Osteoblast (primary cell): Measurements from ENCODE around the gene FOXM1. TPM values are rescaled to one million over a fixed set of nuclear protein-coding genes. Genes with fewer than 3 reads are reported as not detected.
A peak's percentile ranks its signal among the peaks of the same experiment; 100 is the strongest.

ENCODE experiments used
- DNase-seq: peaks from one replicate; pipeline ENCODE4 v3.0.0; 2011; ENCODE audit warnings: low spot score, mixed read lengths; ENCODE audit not compliant: insufficient read length; ENCODE audit errors: missing footprints
- H2AFZ ChIP-seq: 2 replicates; pipeline ENCODE4 v1.6.0; 2011; ENCODE audit warnings: mild to moderate bottlenecking, low read length
- H3K27ac ChIP-seq: 2 replicates; pipeline ENCODE4 v1.5.1; 2011; ENCODE audit warnings: mild to moderate bottlenecking, low read depth, low read length, moderate library complexity
- H3K27me3 ChIP-seq: 2 replicates; pipeline ENCODE4 v1.6.0; 2012; ENCODE audit warnings: mild to moderate bottlenecking, control low read depth, inconsistent platforms, low read length, moderate library complexity; ENCODE audit not compliant: insufficient read depth
- H3K36me3 ChIP-seq: 2 replicates; pipeline ENCODE4 v1.5.1; 2011; ENCODE audit warnings: mild to moderate bottlenecking, low read length, control low read depth, moderate library complexity; ENCODE audit not compliant: insufficient read depth
- H3K4me1 ChIP-seq: 2 replicates; pipeline ENCODE4 v1.5.1; 2011; ENCODE audit warnings: mild to moderate bottlenecking, low read length, control low read depth, moderate library complexity; ENCODE audit not compliant: insufficient read depth
- H3K4me2 ChIP-seq: 2 replicates; pipeline ENCODE4 v1.6.0; 2011; ENCODE audit warnings: mild to moderate bottlenecking, low read length; ENCODE audit not compliant: insufficient read depth
- H3K4me3 ChIP-seq: fragments of 200-600 bp; sonication (generic); 3 replicates; pipeline ENCODE4 v1.5.1; 2012; ENCODE audit warnings: mild to moderate bottlenecking, low read length, inconsistent platforms; ENCODE audit not compliant: insufficient read depth
- H3K79me2 ChIP-seq: 2 replicates; pipeline ENCODE4 v1.6.0; 2012; ENCODE audit warnings: mild to moderate bottlenecking, low read length, control low read depth, inconsistent platforms; ENCODE audit not compliant: insufficient read depth
- H3K9me3 ChIP-seq: 2 replicates; pipeline ENCODE4 v1.5.1; 2011; ENCODE audit warnings: low read depth, low read length, control low read depth
- H4K20me1 ChIP-seq: 2 replicates; pipeline ENCODE4 v1.6.0; 2012; ENCODE audit warnings: mild to moderate bottlenecking, low read length, control low read depth; ENCODE audit not compliant: insufficient read depth
- total RNA-seq: library from RNA; depleted of rRNA; stranded (reverse); fragments of >200 nt; gene quantifications from 2 replicates; pipeline ENCODE4 v1.2.3, GENCODE V29; 2012
- TF ChIP-seq, protein P1 (sequence below): IDR thresholded peaks from 2 replicates; pipeline ENCODE4 v1.5.1; 2011; ENCODE audit warnings: mild to moderate bottlenecking, low read depth, low read length, moderate library complexity; ENCODE audit errors: extremely low read depth

Gene FOXM1
- total RNA-seq, 1 donor: 3.3 TPM

DNA sequence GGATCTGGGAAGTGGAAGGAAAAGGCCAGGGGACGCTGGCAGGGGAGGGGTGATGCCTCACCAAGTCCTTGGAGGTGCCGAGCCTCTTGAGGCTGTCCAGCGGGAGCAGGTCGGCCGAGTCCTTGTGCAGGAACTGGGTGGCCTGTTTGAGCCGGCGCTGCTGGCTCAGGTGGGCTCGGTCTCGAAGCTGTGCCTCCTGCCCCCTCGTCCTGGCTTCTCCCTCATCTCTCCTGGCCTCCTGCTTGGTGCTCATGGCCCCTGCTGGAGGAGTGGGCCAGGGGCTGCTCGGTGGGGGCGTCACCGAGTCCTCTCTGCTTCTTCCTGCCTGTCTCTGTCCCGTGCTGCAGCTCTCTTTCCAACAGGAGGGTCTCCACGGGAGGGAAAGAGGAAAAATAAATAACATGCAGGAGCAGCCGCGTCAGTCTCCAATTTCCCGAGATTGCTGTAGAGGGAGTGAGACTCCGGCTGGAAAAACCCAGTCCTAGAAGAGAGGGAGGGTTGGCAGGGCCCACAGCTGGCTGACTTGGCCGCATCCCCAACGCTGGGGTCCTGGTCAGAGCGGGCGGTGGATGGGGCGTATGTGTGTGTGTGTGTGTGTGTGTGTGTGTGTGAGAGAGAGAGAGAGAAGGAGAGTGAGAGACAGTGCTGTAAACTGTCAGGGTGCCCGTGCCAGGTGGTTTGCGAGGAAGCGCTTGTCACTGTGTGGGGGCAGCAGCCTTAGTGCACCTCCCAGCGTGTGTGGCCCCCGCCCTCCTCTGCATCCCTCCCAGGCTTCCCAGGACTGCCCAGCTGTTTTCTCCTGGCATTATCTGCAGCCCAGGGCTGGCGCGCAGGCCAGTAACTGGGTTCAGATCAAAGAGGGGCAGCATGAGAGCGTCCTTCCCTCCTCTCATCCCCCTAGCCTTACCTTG, 42.1 kb downstream of the FOXM1 start, which contains the start of gene NRIP2:
Gene NRIP2 (minus strand): TSS at position 455 of the 911 bp plus-strand sequence. CDS start 52 bp downstream, at position 403.
- DNase-seq: no peak
- Histone ChIP-seq H3K27ac (no peak within 1 kb of the TSS), H3K4me3 (peak within 1 kb of the TSS; percentile 54)

DNA sequence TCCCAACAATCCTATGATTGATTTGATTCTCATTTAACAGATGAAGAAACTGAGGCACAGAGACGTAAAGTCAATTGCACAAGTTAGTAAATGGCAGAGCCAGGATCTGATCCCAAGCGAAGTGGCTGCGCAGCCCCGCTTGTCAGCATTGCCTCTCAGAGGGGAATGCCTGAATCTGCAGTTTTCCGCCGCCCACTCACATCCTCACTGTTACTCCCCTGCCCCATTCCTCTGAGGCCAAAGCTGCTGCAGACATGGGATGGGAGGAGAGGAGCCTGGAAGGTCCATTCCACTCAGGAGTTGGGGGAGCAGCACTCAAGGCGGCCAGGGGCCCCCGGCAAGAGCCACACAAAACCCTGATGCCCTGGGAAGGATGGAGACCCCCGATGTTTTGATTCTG, 43.2 kb downstream of the FOXM1 start:
- no peaks in the 10 kb centered on the region for H3K9me3 ChIP-seq
- peak; percentile 84 for DNase-seq
- peaks cover 2% of the 10 kb centered on the region for H3K36me3 ChIP-seq
- H3K4me3 ChIP-seq: no peak overlapping the region
- peaks cover 12% of the 10 kb centered on the region for H3K4me1 ChIP-seq
- peak overlapping the region; percentile 79 for H3K4me2 ChIP-seq
- TF ChIP-seq, protein P1, sequence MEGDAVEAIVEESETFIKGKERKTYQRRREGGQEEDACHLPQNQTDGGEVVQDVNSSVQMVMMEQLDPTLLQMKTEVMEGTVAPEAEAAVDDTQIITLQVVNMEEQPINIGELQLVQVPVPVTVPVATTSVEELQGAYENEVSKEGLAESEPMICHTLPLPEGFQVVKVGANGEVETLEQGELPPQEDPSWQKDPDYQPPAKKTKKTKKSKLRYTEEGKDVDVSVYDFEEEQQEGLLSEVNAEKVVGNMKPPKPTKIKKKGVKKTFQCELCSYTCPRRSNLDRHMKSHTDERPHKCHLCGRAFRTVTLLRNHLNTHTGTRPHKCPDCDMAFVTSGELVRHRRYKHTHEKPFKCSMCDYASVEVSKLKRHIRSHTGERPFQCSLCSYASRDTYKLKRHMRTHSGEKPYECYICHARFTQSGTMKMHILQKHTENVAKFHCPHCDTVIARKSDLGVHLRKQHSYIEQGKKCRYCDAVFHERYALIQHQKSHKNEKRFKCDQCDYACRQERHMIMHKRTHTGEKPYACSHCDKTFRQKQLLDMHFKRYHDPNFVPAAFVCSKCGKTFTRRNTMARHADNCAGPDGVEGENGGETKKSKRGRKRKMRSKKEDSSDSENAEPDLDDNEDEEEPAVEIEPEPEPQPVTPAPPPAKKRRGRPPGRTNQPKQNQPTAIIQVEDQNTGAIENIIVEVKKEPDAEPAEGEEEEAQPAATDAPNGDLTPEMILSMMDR: no peak
- H2AFZ ChIP-seq: no peak overlapping the region
- no peak overlapping the region for H3K27ac ChIP-seq
- no peaks in the 10 kb centered on the region for H3K79me2 ChIP-seq
- H3K27me3 ChIP-seq: peaks cover 6% of the 10 kb centered on the region
- no peaks in the 10 kb centered on the region for H4K20me1 ChIP-seq

More for the DNA sequence above, 42.1 kb downstream of the FOXM1 start, which contains the start of gene NRIP2:
- peaks cover 6% of the 10 kb centered on the region for H3K27me3 ChIP-seq
- TF ChIP-seq, protein P1: peak; percentile 12
- H3K36me3 ChIP-seq: no peaks in the 10 kb centered on the region
- no peaks in the 10 kb centered on the region for H3K79me2 ChIP-seq
- no peaks in the 10 kb centered on the region for H4K20me1 ChIP-seq
- peak within 1 kb of the TSS; percentile 79 for H3K4me2 ChIP-seq
- no peaks in the 10 kb centered on the region for H3K9me3 ChIP-seq
- H2AFZ ChIP-seq: peak within 1 kb of the TSS; percentile 62
- H3K4me1 ChIP-seq: peaks cover 12% of the 10 kb centered on the region

DNA sequence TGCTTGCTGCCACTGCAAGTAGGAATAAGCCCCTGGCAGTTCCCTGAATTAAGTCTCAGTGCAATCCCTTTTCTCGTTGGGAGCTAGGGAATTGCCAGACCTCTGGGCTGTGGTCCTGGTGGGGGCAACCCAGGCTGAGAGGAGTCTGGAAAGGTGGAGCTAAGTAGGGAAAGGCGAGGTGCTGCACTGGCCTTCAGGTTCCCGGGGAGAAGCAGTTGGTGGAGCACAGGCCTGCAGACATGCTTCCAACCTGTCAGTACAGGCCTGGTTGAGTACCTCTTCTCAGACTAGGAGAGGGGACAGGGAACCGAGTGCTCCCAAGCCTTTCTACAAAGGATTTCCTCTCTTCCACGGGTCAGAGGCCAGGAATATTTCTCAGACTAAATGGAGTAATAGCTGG, 43.6 kb downstream of the FOXM1 start:
- no peak overlapping the region for H2AFZ ChIP-seq
- H3K9me3 ChIP-seq: no peaks in the 10 kb centered on the region
- H3K4me2 ChIP-seq: no peak overlapping the region
- H3K4me3 ChIP-seq: no peak overlapping the region
- peaks cover 12% of the 10 kb centered on the region for H3K4me1 ChIP-seq
- H3K79me2 ChIP-seq: no peaks in the 10 kb centered on the region
- no peak for DNase-seq
- peaks cover 3% of the 10 kb centered on the region for H3K36me3 ChIP-seq
- peaks cover 6% of the 10 kb centered on the region for H3K27me3 ChIP-seq
- no peaks in the 10 kb centered on the region for H4K20me1 ChIP-seq
- TF ChIP-seq, protein P1: no peak
- no peak overlapping the region for H3K27ac ChIP-seq

DNA sequence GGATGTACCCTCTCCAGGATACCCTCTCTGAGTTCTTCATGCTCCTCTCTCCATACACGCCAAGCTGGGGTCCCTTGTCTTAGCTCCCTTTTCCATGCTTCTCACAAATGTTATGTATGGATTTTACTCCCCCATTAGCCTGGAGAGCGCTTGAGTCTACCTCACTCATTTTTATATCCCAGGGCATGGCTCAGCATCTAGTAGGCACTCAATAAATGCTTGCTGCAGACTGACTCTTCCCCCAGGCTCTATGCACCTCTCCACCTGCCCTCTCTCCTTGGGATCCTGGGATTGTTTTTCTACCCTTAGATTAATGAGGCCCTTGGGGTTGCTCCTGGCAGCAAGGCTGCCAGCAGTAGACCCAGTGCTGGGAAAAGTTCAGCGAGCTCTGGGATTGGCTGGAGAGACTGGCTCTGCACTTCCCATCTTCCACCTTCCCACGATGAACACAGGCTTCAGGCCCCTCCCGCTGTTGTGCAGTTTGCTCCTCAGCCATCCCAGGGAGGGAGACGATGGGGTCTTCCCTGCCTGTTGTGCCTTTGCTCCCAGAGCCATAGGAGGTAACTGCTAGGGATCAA, 44.3 kb downstream of the FOXM1 start:
- Histone ChIP-seq H3K27ac (no peak overlapping the region), H3K79me2 (no peaks in the 10 kb centered on the region), H3K4me3 (no peak overlapping the region), H3K27me3 (peaks cover 6% of the 10 kb centered on the region), H3K4me1 (peaks cover 12% of the 10 kb centered on the region), H4K20me1 (no peaks in the 10 kb centered on the region), H3K4me2 (no peak overlapping the region), H3K9me3 (no peaks in the 10 kb centered on the region), H3K36me3 (peaks cover 7% of the 10 kb centered on the region), H2AFZ (no peak overlapping the region)
- TF ChIP-seq, protein P1: no peak
- DNase-seq: no peak
